IPS-NIHi7 (cell line): ENCODE results near the gene TBRG4.

Experiments used
- DNase-seq: peaks from one replicate; pipeline ENCODE4 v3.0.0; 2012; ENCODE audit warnings: mixed read lengths; ENCODE audit errors: extremely low spot score

TBRG4 gene

DNA sequence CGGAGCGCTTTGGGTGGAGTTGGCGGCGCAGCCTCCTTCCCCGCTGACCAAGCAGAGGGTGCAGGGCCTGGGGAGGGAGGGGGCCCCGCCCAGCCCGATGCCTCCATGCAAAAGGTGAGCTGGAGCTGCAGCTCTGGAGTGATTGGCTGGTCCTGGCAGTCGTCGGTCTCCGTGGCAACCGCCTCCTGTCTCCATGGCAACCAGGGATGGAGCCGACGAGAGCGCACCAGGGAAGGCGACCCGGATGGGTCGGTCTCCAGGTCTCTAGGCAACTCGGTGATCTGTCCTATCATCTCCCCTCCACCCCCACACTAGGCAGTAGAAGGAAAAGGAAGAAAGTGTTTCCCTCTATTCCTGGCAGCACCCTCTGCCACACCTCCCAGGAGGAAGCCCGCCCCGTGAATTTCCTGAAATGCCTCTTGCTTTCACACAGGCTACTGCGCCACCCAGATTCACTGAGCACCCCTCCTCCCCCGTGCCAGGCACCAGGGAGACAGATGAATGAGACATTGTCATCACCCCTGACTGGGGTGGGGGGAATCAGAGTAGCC, 22.1 kb downstream of the TBRG4 start:
- DNase-seq: peak; percentile 97

DNA sequence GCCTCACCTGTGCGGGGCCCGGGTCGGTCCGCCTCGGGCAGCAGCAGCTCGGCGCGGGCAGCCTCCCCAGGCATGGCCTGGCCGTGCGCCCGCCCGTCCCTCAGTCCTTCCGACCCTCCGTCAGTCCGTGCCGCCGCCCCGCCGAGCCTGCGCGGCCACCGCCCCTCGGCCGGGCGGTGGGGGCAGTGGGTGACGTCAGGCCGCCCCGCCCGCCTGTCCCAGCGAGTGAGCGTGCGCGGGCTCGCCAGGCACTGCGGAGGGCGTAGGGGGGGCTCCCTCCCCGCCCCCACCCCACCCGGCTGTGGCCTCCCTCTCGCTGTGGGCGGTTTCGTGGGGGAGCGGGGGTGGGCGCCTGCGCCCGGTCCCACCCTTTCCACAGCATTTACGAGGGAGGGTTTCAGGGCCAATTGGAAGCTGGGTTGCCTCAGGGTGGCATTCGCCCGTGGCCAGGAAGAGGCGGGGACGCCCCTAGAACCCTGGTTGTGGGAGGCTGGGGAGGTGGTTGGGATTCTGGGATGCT, 22.6 kb downstream of the TBRG4 start, which contains the start of gene NACAD:
Gene NACAD, minus strand, starts transcription at position 149 of the 520 bp plus-strand sequence. Its CDS starts 75 bp downstream, at position 74.
- peak; percentile 81 for DNase-seq

DNA sequence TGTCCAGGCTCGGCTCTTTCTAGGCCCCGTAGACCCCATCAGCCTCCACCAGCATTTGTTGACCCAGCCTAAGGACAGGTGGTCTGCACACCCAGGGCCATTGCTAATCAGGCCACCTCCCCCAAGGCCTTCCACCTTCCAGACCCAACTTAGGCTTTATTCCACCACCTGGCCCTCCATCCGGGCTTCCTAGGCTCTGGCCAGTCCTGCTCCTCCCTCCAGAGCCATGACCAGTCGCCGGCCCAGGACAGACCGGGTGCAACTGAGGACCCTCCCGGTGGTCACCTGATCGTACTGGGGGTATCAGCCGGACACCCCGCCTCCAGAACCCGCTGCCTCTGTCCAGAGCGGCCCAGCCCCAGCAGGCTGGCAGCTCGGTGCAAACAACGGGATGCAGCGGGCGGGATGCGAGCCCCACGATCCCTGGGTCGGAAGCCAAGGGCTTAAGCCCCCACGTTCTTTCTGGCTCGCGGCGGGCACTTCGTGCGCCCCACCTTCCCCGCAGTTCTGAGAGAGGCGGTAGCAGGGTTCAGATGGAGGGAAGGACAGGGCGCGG, 23.3 kb downstream of the TBRG4 start:
- no peak for DNase-seq

DNA sequence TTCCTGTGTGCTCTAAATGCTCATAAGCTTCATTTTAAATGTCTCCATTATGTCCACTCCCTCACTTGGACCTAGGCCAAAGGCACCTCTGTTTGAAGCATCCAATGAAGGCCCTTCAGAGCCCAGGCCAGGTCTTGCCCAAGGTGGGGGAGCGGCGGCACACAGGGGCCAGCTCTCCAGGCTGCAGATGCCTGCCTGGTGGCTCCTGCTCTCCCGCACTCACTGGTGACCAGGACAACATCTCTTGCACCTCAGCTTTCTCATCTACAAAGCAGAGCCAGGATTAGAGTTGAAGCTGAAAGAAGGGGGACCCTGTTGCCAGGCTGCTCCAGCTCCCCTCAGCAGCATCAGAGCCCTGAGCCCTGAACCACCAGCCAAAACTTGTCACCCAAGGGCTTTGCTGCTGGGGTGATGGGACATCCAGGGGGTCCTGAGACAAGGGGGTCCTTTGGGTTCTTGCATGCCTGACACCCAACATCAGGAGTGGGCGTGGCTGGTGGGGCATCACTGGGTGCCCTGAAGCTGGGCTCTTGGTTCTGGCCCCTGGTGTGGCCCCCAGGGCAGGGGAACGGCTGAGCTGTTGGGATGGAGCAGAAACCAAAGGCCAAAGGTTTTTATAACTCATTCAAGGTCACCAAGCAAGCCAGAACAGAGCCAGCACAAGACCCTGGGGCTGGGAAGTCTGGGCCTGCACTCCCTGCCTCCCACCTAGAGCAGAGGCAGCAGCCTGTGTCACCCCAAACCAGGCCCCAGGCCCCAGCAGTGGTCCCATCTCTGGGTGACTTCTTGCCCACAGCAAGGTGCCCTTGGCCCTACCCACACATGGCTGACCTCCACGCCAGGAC, 24.0 kb downstream of the TBRG4 start:
- no peak for DNase-seq

DNA sequence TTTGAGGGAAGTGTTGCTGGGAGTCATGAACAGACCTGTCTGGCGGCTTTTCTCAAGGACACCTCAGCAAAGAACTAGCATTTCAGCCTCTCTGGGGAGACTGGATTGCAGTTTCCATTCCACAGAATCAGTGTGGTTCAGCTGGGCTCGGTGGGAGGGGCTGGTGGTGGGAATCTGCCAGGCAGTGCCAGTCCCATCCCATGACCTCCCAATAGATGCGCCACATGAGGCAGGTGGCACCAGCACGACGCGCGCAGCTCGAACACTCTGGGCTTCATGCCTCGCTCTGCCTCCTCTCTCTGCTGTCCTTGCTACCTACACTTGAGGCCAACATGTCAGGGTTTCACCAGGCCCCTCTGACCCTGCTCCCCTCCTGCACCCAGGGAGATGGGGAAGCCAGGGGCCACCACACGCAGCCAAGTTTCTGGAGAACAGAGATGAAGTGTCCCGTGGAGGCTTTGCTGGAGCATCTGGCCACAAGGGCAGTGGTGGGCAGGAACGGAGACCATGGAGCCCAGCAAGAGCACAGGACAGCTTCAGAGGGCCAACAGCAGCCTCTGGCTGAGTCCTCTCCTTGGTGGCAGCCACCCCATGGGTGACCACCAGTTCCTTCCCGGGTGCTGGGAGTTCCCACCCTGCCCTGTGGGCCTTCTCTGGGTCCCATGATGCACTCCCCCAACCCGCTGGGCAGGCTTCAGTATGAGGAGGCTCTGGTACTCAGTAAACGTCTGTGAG, 25.0 kb downstream of the TBRG4 start:
- DNase-seq: no peak

DNA sequence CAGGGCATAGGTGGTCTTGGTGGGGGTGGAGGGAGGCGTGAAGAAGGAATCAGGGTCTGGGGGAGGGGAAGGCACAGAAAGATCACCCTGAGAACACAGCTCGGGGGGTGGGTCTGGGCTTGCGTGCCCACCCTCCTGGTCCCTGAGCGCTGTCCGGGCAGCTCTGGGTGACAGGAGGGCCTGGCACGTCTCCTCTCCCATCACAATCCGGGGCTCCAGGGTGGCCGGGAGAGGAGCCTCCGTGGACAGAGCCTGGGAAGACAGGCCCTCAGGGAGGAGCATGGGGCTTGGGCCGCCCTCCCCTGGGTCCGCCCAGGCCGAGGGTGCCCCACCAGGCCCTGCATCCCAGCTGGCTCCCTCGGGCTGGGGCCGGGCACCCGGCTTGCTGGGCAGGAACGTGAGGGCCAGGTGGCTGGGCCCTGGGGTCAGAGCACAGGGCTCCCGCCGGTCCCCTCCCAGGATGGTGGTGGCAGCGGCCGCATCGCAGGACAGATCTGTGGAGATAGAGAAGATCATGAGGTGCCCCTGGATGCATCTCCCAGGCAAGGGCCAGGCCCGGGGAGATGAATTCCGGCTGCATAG, 25.8 kb downstream of the TBRG4 start:
- DNase-seq: no peak

DNA sequence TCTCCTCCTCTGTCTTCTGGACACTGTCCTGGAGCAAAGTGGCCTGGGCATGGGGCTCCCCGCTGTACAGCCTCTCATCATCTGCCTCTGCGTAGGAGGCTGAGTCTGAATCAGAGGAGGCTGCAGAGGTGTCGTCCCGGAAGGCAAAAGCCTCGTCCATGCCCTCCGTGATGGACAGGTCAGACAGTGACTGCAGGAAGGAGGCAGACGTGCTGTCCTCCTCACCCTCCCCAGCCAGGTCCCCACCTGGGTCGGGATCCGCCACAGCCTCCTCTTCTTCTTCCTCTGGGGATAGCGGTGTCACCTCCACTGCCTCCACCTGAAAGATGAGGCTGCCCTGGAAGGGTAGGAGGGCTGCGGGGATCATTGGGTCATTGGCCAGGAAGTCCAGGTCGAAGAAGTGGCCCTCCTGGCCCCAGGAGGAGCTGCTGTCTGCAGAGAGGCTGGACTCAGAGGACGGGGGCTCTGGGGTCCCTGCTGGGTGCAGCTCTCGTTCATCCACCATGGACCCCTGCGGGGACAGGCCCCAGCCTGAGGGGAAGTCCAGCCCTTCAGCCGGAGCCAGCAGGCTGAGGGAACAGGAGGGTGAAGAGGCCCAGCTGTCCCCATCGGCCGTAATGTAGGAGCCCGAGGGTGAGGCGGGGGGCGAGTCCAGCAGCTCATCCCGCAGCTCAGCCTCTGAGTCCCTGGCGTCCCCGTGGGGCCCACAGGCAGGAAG, 26.4 kb downstream of the TBRG4 start:
- DNase-seq: no peak

DNA sequence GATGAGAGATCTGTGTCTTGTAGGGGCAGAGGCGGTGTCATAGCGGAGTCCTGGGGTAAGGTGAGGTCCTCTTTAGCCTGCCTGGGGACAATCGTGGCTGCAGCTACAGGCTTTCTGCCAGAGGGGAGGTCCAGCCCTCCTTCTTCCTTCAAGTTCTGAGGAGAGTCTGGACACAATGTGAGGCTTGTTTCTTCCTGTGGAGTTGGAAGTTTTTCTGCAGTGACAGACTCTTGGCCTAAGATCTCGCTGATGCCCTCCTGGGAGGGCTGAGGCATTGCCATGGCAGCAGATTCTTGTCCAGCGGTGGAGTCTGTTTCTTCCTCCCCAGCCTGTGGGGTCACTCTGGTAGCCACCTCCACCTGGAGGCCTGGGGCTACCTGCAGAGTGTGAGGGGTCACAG, 27.2 kb downstream of the TBRG4 start:
- DNase-seq: no peak

DNA sequence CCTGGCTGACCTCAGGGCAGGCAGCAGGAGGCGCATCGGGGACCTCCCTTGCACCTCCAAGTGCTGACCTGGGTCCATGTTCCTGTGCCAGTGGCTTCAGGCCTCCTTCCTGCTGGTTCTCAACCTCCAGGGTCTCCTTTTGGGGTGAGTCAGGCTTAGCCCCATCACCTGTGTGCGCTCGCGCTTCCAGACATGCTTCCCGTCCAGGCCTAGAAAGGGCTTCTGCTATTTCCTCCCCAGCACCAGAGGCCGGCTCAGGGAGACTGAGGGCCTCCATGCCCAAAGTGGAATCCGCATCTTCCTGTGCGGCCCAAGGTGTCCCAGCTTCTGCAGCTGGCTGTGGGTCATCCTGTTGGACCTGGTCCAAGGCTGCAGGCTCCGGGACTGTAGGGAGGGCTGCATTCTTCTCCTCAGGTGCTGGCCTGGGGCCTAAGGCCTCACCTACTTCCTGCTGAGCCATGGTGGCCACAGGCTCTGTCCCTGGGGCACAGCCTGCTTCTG, 28.6 kb downstream of the TBRG4 start:
- no peak for DNase-seq

DNA sequence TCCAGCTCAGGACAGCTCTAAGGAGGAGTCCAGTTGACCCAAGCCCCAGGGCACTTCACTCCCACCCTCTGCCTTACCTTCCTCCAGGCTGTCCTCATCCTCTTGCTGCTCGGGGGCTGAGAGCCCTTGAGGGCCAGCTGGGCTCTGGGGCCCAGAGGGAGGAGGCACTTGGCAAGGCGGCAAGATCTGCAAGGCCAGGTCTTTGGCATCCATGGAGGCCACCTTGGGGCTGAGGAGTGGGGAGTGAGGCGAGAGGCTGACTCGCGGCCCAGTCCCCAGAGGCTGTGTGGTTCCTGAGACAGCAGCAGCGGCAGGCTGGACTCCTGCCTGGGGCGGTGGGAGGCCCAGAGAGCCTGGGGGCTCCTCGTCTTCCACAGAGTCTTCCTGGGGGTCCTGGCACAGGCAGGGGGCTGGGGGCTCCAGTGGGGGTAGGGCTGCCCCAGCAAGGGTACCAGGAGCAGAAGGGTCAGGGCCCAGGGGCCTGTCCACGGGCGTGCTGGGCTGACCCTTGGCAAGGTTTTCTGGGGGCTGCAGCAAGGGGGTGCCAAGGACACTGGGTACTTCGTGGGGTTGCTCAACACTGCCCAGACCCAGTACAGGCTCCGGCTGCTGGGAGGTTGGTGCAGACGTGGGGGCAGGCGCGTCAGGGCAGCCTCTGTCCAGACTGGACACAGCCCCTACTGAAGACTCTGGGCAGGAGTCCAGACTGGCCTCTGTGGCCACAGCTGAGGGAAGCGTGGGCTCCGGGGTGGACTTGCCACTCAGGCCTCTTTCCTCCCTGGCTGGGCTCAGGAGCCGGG, 29.3 kb downstream of the TBRG4 start:
- DNase-seq: no peak

DNA sequence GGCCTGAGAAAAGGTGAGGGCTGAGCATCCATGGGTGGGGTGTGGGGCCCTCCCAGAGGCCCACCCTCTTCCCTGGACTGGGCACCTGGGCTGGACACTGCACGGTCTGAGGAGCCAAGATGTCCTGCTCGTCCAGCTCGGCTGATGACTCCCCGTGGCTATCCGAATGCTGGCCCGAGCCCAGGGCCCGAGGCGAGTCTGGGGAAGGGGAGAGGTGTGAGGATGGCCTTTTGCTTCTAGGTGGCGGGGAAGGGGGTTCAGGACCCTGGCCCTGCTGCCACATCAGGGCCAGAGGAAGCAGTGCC, 29.9 kb downstream of the TBRG4 start:
- no peak for DNase-seq

DNA sequence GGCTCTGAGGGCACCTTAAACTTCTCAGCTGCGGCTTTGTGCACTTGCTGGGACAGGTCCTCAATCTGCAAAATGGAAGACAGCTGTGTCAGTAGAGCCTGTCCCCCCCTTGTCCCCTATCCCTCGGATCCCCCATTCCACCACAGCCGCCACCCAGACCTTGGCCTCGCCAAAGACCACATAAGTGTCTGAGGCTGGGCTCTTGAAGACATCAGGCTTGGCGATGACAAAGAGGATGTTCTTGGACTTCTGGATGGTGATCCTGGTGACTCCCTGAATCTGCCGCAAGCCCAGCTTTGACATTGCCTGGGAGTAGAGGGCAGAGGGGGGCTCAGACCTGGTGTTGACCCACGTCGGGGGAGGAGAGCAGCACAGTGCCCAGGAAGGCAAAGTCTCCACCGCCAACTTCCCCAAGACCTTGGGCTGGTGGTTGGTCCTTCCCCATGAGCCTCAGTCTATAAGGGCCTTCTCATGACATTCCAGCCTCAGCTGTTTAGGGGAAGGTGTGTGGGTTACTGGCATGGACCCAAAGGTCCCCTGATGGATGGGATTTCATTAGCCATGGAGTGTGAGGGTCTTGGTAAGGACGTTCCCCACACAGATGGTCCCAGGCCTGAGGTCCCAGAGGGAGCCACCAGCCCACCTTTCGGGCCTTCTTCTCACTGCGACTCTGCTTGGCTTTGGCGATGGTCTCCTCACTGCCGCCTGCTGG, 30.4 kb downstream of the TBRG4 start:
- no peak for DNase-seq

DNA sequence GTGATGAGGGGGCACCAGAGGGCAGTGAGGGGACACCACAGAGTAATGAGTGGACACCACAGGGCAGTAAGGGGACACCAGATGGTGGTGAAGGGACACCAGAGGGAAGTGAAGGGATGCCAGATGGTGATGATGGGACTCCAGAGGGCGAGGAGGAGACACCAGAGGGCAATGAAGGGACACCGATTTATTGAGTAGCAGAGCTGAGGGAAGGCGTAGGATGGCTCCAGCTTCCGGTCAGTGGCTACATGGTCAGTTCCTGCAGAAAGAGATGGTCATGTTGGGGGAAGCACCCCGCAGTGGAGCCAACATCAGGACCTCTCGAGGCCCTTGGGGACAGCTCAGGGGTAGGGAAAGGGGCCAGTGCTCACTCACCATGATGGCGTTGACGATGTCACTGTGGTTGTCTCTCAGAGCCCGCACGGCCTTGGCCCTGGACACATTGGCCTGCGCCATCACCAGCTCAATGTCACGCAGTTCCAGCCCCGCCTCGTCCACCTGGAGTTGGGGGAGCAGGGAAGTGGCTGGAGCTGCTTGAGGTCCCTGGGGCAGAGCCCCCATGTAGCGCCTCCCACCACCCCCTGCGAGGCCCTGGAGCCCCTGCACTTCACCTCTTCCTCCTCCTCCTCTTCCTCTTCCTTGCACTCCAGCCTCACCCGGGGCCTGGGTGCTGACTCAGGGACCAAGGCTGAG, 31.1 kb downstream of the TBRG4 start:
- no peak for DNase-seq

DNA sequence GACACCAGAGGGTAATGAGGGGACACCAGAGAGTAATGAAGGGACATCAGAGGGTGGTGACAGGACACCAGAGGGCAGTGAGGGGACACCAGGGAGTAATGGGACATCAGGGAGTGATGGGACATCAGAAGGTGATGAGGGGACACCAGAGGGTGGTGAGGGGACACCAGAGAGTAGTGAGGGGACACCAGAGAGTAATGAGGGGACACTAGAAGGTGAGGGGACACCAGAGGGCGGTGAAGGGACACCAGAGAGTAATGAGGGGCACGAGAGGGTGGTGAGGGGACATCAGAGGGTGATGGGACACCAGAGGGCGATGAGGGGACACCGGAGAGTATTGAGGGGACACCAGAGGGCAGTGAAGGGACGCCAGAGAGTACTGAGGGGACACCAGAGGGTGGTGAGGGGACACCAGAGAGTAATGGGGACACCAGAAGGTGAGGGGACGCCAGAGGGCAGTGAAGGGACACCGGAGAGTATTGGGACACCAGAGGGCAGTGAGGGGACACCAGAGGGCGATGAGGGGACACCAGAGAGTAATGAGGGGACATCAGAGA, 33.3 kb downstream of the TBRG4 start:
- DNase-seq: no peak

DNA sequence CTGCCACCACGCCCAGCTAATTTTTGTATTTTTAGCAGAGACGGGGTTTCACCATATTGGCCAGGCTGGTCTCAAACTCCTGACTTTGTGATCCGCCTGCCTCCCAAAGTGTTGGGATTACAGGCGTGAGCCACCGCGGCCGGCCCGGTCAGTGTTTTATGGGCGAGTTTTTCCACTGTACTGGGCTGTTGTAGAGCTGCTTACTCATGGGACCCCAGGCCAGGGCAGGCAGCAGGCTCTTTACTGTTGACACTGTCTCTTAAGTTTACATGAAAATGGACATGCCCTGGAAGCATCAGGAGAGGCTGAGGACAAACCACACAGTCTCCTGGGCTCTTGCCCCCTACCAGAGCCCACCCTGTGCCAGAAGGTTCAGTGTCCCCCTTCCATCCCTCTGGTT, 33.9 kb downstream of the TBRG4 start:
- no peak for DNase-seq

DNA sequence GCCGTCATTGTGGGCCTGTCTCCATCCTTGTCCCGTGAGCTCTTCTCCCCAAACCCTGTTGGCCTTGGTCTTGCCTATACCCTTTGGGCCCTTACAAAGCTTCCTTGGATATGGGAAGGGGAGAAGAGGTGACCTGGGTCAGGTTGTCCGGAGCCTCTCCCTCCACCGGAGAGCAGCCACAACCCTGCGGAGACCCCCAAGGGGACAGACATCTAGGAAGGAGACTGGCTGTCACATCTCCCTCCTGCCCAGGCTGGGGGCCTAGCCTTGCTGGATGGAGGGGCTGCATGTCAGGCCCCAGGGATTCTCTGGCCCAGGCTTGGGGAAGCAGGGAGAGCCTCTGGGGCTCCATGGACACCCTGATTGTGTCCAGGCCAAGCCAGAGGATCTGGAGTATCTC, 34.6 kb downstream of the TBRG4 start:
- no peak for DNase-seq

DNA sequence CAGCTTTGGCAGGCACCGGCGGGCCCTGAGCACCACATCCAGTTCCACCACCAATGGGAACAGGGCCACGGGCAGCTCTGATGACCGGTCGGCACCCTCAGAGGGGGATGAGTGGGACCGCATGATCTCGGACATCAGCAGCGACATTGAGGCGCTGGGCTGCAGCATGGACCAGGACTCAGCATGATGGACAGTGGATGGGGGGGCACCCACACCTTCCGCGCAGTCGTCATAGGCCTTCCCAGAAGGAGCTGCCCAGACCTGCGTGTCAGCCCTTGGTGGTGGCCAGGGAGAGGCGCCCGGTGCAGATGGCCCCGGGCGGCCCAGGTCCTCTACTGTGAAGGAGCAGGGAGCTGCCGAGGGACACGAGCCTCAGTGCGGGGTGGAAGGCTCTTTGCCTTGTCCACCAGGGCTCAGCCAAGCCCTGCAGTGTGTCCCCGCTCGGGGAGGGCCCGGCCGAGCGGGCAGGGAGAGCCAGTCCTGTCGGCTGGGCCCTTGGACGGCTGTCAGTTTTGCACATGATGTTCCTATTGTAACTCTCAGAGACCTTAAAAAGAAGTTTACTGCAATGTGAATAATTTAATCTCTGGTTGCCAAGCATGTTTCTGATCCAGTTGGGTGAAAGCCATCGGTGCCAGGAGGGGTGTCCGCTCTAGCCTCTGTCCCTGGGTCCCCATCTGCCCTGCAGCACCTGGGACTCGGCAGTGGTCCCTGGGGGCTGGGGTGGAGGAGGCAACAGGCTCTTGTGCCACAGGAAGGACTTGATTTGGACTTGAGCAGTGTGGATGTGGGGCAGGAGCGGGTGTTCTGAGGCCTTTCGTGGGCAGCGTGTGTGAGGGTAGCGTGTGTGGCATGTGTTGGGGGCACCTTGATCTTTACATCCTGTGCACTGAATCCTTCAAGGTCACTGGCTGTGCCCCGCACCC, 35.4 kb downstream of the TBRG4 start:
- no peak for DNase-seq

DNA sequence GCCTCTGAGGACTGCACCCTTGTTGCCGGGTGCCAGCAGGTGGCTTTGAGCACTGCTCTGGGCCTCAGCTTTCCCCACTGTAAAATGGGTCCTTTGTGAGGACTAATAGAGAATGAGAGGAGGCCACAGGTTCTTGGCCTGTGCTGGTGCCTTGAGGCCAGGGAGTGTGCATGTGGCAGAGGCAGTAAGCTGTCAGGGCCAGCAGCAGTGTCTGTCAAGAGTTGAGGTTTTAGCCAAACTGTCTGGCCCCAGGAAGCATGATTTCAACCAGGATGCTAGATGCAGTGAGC, 36.2 kb downstream of the TBRG4 start:
- DNase-seq: no peak
